Peyer's patch (tissue), 4 donors: ENCODE data around the gene SV2B.

ENCODE experiments used
- POLR2A ChIP-seq, 2 donors: fragments of 450-650 bp; IDR thresholded peaks; one replicate each; pipeline ENCODE4 v1.5.1; 2017; ENCODE audit warnings: antibody characterized with exemption in 2 of 2, mild to moderate bottlenecking in 2 of 2, moderate library complexity in 2 of 2
- TF ChIP-seq, protein P1 (sequence below), 6 experiments: fragments of 450-650 bp in 4 of 6; fragments of 200-600 bp in 2 of 6; sonication (generic) in 1 of 6; IDR thresholded peaks; one replicate each; pipeline ENCODE4 v1.5.1; 2017 to 2019; ENCODE audit warnings: antibody characterized with exemption in 6 of 6, mild to moderate bottlenecking in 3 of 6, moderate library complexity in 1 of 6

DNA sequence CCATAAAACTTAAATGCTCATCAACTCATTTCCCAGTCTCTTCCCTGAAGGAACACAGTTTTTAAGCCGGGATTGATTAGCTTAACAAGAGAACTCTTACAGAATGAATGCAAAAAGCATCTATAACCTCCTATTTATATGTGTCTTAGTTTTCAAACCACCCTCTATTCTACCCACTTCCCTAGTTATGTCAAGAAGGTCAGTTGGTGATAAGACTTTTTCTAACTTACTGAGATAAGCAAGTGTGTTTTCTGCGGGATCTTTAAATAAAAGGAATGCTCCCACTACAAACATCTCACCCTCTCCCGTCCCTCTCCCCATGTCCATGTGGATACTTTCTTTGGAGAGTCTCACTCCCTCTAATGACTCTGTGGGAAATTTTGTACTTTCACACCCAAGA, 218.5 kb downstream of the SV2B start:
- no peak for TF ChIP-seq POLR2A (IDR thresholded peaks at IDR 0.05)
- TF ChIP-seq, protein P1, sequence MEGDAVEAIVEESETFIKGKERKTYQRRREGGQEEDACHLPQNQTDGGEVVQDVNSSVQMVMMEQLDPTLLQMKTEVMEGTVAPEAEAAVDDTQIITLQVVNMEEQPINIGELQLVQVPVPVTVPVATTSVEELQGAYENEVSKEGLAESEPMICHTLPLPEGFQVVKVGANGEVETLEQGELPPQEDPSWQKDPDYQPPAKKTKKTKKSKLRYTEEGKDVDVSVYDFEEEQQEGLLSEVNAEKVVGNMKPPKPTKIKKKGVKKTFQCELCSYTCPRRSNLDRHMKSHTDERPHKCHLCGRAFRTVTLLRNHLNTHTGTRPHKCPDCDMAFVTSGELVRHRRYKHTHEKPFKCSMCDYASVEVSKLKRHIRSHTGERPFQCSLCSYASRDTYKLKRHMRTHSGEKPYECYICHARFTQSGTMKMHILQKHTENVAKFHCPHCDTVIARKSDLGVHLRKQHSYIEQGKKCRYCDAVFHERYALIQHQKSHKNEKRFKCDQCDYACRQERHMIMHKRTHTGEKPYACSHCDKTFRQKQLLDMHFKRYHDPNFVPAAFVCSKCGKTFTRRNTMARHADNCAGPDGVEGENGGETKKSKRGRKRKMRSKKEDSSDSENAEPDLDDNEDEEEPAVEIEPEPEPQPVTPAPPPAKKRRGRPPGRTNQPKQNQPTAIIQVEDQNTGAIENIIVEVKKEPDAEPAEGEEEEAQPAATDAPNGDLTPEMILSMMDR (IDR thresholded peaks at IDR 0.05): no peak
